Chondrocyte (in vitro differentiated cells): ENCODE results near the gene ZNF385B. TPM values are rescaled to one million over a fixed set of nuclear protein-coding genes. Genes with fewer than 3 reads are reported as not detected.

Source experiments
- DNase-seq: peaks from one replicate; pipeline ENCODE4 v3.0.0; 2021; ENCODE audit warnings: mixed read lengths, low spot score
- H3K27ac Mint-ChIP-seq: one replicate; pipeline ENCODE4 v1.8.0; 2021; ENCODE audit warnings: mild to moderate bottlenecking, moderate library complexity, mixed read lengths; ENCODE audit not compliant: unreplicated experiment
- H3K27me3 Mint-ChIP-seq: 2 replicates; pipeline ENCODE4 v1.8.0; 2021; ENCODE audit warnings: low read depth, mixed read lengths
- H3K36me3 Mint-ChIP-seq: 2 replicates; pipeline ENCODE4 v1.8.0; 2021; ENCODE audit warnings: low read depth, mixed read lengths
- H3K4me1 Mint-ChIP-seq: 2 replicates; pipeline ENCODE4 v1.8.0; 2021; ENCODE audit warnings: low read depth, mild to moderate bottlenecking, mixed read lengths
- H3K4me3 Mint-ChIP-seq: one replicate; pipeline ENCODE4 v1.8.0; 2021; ENCODE audit warnings: mild to moderate bottlenecking, moderate library complexity, mixed read lengths; ENCODE audit not compliant: unreplicated experiment
- H3K9me3 Mint-ChIP-seq: 2 replicates; pipeline ENCODE4 v1.8.0; 2021; ENCODE audit warnings: low read depth, mixed read lengths
- CTCF ChIP-seq: fragments of 200-600 bp; sonication (generic); IDR thresholded peaks from 2 replicates; pipeline ENCODE4 v1.5.0; 2021; ENCODE audit warnings: antibody characterized with exemption, mild to moderate bottlenecking, moderate library complexity
- total RNA-seq: library from RNA; stranded (reverse); gene quantifications from 3 replicates; pipeline ENCODE4 v1.2.1, GENCODE V29; 2021

ZNF385B gene
- total RNA-seq, 1 donor from 2014 or later: 0.25 TPM

GRCh38 chr2:179703702-179704101 is 157.7 kb downstream of the ZNF385B start:
- TF ChIP-seq CTCF: no peak
- Mint-ChIP-seq H3K9me3 (no peaks in the 10 kb centered on the region), H3K36me3 (no peaks in the 10 kb centered on the region), H3K4me1 (no peaks in the 10 kb centered on the region), H3K27me3 (peaks cover 14% of the 10 kb centered on the region), H3K27ac (no peak overlapping the region), H3K4me3 (no peak overlapping the region)
- no peak for DNase-seq

GRCh38 chr2:179702912-179703311 is 158.5 kb downstream of the ZNF385B start:
- peaks cover 14% of the 10 kb centered on the region for H3K27me3 Mint-ChIP-seq
- H3K36me3 Mint-ChIP-seq: no peaks in the 10 kb centered on the region
- no peaks in the 10 kb centered on the region for H3K9me3 Mint-ChIP-seq
- no peak for DNase-seq
- H3K27ac Mint-ChIP-seq: no peak overlapping the region
- no peaks in the 10 kb centered on the region for H3K4me1 Mint-ChIP-seq
- no peak overlapping the region for H3K4me3 Mint-ChIP-seq
- TF ChIP-seq CTCF: no peak

- DNase-seq: no peak
- H3K27me3 Mint-ChIP-seq: peaks cover 11% of the 10 kb centered on the region
- no peaks in the 10 kb centered on the region for H3K4me1 Mint-ChIP-seq
- no peaks in the 10 kb centered on the region for H3K9me3 Mint-ChIP-seq
- H3K36me3 Mint-ChIP-seq: no peaks in the 10 kb centered on the region
- no peak for TF ChIP-seq CTCF
- H3K4me3 Mint-ChIP-seq: no peak overlapping the region
- no peak overlapping the region for H3K27ac Mint-ChIP-seq
These were observed 159.8 kb downstream of the ZNF385B start for GRCh38 chr2:179701524-179702110.

GRCh38 chr2:179695486-179695885 is 165.9 kb downstream of the ZNF385B start:
- no peaks in the 10 kb centered on the region for H3K9me3 Mint-ChIP-seq
- H3K27me3 Mint-ChIP-seq: peaks cover 8% of the 10 kb centered on the region
- H3K27ac Mint-ChIP-seq: no peak overlapping the region
- no peak overlapping the region for H3K4me3 Mint-ChIP-seq
- no peaks in the 10 kb centered on the region for H3K36me3 Mint-ChIP-seq
- DNase-seq: no peak
- no peak for TF ChIP-seq CTCF
- no peaks in the 10 kb centered on the region for H3K4me1 Mint-ChIP-seq

GRCh38 chr2:179694963-179695362 is 166.4 kb downstream of the ZNF385B start:
- no peak for DNase-seq
- H3K4me3 Mint-ChIP-seq: no peak overlapping the region
- no peak for TF ChIP-seq CTCF
- no peak overlapping the region for H3K27ac Mint-ChIP-seq
- H3K36me3 Mint-ChIP-seq: no peaks in the 10 kb centered on the region
- H3K4me1 Mint-ChIP-seq: no peaks in the 10 kb centered on the region
- no peaks in the 10 kb centered on the region for H3K9me3 Mint-ChIP-seq
- peaks cover 9% of the 10 kb centered on the region for H3K27me3 Mint-ChIP-seq
